ENCODE data around the gene SPIN2A. TPM values are rescaled to one million over a fixed set of nuclear protein-coding genes. Genes with fewer than 3 reads are reported as not detected.
"Not testable (repeated sequence)": the region's sequence is repeated elsewhere in the genome, so short reads cannot be mapped to it uniquely, and the experiment has no call there.

SPIN2A gene
- total and polyA plus RNA-seq, 7 donors, result 0.60 to 1.4 TPM; not detected in 5

- Histone ChIP-seq H3K27me3 (no peaks in the 10 kb centered on the region), H3K9me3 (no peaks in the 10 kb centered on the region), H3K36me3 (no peaks in the 10 kb centered on the region), H3K4me3 (no peak overlapping the region), H3K27ac (no peak overlapping the region), H3K4me1 (no peaks in the 10 kb centered on the region)
- intact Hi-C loops (cut with DNase I), result no loop called here
- DNase-seq, result no peak
- TF ChIP-seq POLR2AphosphoS5 (IDR thresholded peaks at IDR 0.05) (no peak), POLR2A (IDR thresholded peaks at IDR 0.05) (no peak), EP300 (IDR thresholded peaks at IDR 0.05) (no peak)
- 94 to 96% methylated on average over 4 of the region's 4 CpGs for WGBS, 2 donors
Observed at GRCh38 chrX:57138674-57139073, 1.5 kb upstream of the SPIN2A start.

- no peak for DNase-seq
Observed at GRCh38 chrX:57137501-57137900, 304 bp upstream of the SPIN2A start.

GRCh38 chrX:57136589-57136988 lies 608 bp downstream of the SPIN2A start:
- H3K27ac ChIP-seq; H3K4me1 ChIP-seq; H3K36me3 ChIP-seq; intact Hi-C loops (cut with DNase I); H3K9me3 ChIP-seq; DNase-seq; H3K27me3 ChIP-seq: not testable (repeated sequence)
- WGBS, 2 donors, result 83 to 89% methylated on average over 1 of the region's 3 CpGs
- H3K4me3 ChIP-seq, result peak overlapping the region in 1 of 4 donors; percentile 33

More at GRCh38 chrX:57137501-57137900, 304 bp upstream of the SPIN2A start:
- H3K36me3 ChIP-seq, result no peaks in the 10 kb centered on the region
- H3K27me3 ChIP-seq, result no peaks in the 10 kb centered on the region
- WGBS, 2 donors, result 56 to 86% methylated on average over 1 of the region's 1 CpG
- intact Hi-C loops (cut with DNase I), result no loop called here
- H3K9me3 ChIP-seq, result no peaks in the 10 kb centered on the region
- no peaks in the 10 kb centered on the region for H3K4me1 ChIP-seq
- no peak overlapping the region for H3K27ac ChIP-seq
- H3K4me3 ChIP-seq, result peak overlapping the region in 3 of 4 donors; percentile 21 to 34 (median 33)
- no peak for TF ChIP-seq POLR2A (IDR thresholded peaks at IDR 0.05)
- TF ChIP-seq CTCF (IDR thresholded peaks at IDR 0.05), result no peak
- TF ChIP-seq POLR2AphosphoS5 (IDR thresholded peaks at IDR 0.05), result no peak
- TF ChIP-seq EP300 (IDR thresholded peaks at IDR 0.05), result no peak

GRCh38 chrX:57135287-57135686 lies 1.9 kb downstream of the SPIN2A start:
- H3K27ac ChIP-seq, result no peak overlapping the region
- H3K27me3 ChIP-seq, result no peaks in the 10 kb centered on the region
- intact Hi-C loops (cut with DNase I), result no loop called here
- no peak overlapping the region for H3K4me3 ChIP-seq
- no peaks in the 10 kb centered on the region for H3K4me1 ChIP-seq
- no peak for TF ChIP-seq CTCF (IDR thresholded peaks at IDR 0.05)
- no peak for TF ChIP-seq EP300 (IDR thresholded peaks at IDR 0.05)
- no peak for TF ChIP-seq POLR2AphosphoS5 (IDR thresholded peaks at IDR 0.05)
- TF ChIP-seq POLR2A (IDR thresholded peaks at IDR 0.05), result no peak
- 95% methylated on average over 3 of the region's 3 CpGs for WGBS, 2 donors
- H3K36me3 ChIP-seq, result no peaks in the 10 kb centered on the region
- no peaks in the 10 kb centered on the region for H3K9me3 ChIP-seq
- DNase-seq, result no peak

GRCh38 chrX:57134702-57135101 lies 2.5 kb downstream of the SPIN2A start:
- no peak for TF ChIP-seq POLR2AphosphoS5 (IDR thresholded peaks at IDR 0.05)
- no peak for TF ChIP-seq POLR2A (IDR thresholded peaks at IDR 0.05)
- no peak for TF ChIP-seq EP300 (IDR thresholded peaks at IDR 0.05)
- TF ChIP-seq CTCF (IDR thresholded peaks at IDR 0.05), result no peak
- DNase-seq, result no peak
- H3K27me3 ChIP-seq, result no peaks in the 10 kb centered on the region
- 95 to 97% methylated on average over 3 of the region's 3 CpGs for WGBS, 2 donors
- H3K9me3 ChIP-seq, result no peaks in the 10 kb centered on the region
- H3K4me3 ChIP-seq, result no peak overlapping the region
- intact Hi-C loops (cut with DNase I), result no loop called here
- no peak overlapping the region for H3K27ac ChIP-seq
- no peaks in the 10 kb centered on the region for H3K36me3 ChIP-seq
- H3K4me1 ChIP-seq, result no peaks in the 10 kb centered on the region

- no peak for DNase-seq
- Histone ChIP-seq H3K36me3 (no peaks in the 10 kb centered on the region), H3K4me3 (no peak overlapping the region), H3K4me1 (no peaks in the 10 kb centered on the region), H3K9me3 (no peaks in the 10 kb centered on the region), H3K27ac (no peak overlapping the region), H3K27me3 (no peaks in the 10 kb centered on the region)
- TF ChIP-seq CTCF (IDR thresholded peaks at IDR 0.05) (no peak), POLR2A (IDR thresholded peaks at IDR 0.05) (no peak), EP300 (IDR thresholded peaks at IDR 0.05) (no peak), POLR2AphosphoS5 (IDR thresholded peaks at IDR 0.05) (no peak)
- intact Hi-C loops (cut with DNase I), result no loop called here
- WGBS, 2 donors, result 87 to 88% methylated on average over 4 of the region's 4 CpGs
Observed at GRCh38 chrX:57133706-57134105, 3.5 kb downstream of the SPIN2A start.

GRCh38 chrX:57133284-57133683 lies 3.9 kb downstream of the SPIN2A start:
- H3K4me3 ChIP-seq; H3K4me1 ChIP-seq; DNase-seq; H3K27ac ChIP-seq; intact Hi-C loops (cut with DNase I); H3K27me3 ChIP-seq; H3K36me3 ChIP-seq; H3K9me3 ChIP-seq: not testable (repeated sequence)
- 17 to 55% methylated on average over 4 of the region's 4 CpGs for WGBS, 2 donors

Measured in sigmoid colon (tissue), 7 donors.